CD4-positive, alpha-beta T cell treated with Interleukin-6 for 4 hours (primary cell): ENCODE data around the gene RAB4B.
"Not testable (repeated sequence)": the region's sequence is repeated elsewhere in the genome, so short reads cannot be mapped to it uniquely, and the experiment has no call there.

Source experiments
- DNase-seq: peaks from one replicate; pipeline ENCODE4 v3.0.0-alpha.2; 2020; ENCODE audit warnings: mixed read lengths

RAB4B gene

DNA sequence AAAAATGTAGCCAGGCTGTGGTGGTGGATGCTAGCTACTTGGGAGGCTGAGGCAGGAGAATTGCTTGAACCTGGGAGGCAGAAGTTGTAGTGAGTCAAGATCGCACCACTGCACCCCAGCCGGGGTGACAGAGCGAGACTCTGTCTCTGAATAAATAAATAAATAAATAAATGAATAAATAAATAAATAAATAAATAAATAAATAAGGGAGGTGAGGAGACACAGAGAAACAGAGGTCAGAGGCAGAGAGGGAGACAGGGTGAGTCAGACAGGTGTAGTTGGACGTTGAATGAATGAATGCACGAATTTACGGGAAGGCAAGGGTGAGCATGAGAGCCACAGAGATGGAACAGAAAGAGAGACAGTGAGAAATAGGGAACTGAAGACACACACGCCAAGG, 3.1 kb downstream of the RAB4B start:
- no peak for DNase-seq

DNA sequence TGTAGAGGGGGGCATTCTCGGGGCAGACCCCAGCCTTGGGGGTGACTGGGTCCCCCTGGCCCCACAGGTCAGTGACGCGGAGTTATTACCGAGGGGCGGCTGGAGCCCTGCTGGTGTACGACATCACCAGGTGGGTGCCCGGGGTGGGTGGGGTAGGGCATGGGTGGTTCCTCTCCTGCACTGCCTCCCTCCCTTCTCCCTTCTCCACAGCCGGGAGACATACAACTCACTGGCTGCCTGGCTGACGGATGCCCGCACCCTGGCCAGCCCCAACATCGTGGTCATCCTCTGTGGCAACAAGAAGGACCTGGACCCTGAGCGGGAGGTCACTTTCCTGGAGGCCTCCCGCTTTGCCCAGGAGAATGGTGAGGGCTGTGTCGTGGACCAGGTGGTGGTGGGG, 5.7 kb downstream of the RAB4B start:
- DNase-seq = no peak

DNA sequence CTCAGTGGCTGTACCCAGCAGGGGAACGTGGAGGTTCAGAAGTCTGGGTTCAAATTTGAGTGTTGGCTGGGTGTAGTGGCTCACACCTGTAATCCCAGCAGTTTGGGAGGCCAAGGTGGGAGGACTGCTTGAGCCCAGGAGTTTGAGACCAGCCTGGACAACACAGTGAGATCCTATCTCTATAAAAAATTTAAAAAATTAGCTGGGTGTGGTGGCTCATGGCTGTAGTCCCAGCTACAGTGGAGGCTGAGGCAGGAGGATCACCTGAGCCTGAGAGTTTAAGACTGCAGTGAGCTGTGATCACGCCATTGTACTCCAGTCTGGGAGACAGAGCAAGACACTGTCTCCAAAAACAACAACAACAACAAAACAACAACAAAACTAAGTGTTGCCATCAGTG, 6.1 kb downstream of the RAB4B start:
- DNase-seq = not testable (repeated sequence)

DNA sequence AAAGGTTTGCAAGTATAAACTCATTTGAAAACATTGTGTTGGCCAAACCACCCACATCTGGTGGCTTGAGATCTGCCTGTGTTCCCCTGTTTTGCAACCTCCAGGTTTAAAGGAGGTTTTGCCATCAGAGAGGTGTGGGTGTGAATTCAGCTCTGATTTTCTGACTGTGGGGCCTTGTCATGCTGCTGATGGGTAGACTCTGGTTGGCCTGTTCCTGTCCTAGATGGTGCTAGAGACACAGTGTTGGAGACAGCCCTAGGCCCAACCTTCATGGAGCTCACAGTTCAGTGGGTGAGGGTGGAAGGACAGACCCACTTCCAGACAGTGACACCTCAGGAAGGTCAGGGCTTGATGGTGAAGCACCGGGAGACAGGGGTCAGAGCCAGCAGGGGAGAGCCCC, 7.5 kb downstream of the RAB4B start:
- DNase-seq = no peak

DNA sequence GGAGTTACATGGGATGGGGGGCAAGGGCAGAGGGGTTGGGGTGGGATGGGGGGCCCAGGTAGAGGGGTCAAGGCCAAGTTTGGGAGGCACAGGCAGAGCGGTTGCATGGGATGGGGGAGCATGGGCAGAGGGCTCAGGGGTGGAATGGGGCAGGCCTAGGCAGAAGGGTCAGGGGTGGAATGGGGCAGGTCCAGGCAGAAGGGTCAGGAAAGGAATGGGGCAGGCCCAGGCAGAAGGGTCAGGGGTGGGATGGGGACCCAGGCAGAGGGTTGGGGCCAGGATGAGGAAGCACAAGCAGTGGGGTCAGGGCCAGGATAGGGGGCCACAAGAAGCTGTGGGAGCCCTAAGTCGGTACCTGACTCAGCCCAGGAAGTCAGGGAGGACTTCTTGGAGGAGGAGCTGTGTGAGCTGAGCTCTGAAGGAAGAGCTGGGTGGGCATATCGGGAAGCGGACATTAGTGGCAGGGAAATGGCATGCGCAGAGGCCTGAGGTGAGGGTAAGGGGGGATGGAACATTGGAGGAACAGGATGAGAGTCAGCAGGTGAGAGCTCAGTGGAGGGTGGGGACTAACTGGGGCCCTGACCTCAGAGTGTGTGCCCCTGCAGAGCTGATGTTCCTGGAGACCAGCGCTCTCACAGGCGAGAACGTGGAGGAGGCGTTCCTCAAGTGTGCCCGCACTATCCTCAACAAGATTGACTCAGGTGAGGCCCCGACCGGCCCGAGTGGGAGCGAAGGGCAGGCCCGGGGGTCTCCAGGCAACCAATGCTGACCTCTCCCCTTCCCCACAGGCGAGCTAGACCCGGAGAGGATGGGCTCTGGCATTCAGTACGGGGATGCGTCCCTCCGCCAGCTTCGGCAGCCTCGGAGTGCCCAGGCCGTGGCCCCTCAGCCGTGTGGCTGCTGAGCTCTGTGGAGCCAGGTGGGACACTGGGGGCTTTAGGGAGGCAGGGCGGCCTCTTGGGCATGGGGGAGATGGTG, 8.3 kb downstream of the RAB4B start:
- no peak for DNase-seq

DNA sequence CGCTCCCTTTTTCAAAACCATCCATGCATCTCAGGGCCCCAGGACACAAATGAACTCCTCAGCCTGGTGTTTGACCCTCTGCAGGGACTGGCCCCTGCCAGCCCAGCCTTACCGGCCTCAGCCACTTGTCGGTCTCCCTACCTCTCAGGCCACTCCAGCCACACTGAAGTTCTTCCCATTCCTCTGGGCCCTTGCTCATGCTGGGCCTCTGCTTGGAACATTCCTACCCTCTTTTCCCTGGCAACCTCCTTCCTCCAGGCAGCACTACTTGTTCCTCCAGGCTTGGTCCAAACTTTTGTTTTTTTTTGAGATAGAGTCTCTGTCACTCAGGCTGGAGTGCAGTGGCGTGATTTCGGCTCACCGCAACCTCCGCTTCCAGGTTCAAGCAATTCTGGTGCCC, 13.3 kb downstream of the RAB4B start:
- no peak for DNase-seq

DNA sequence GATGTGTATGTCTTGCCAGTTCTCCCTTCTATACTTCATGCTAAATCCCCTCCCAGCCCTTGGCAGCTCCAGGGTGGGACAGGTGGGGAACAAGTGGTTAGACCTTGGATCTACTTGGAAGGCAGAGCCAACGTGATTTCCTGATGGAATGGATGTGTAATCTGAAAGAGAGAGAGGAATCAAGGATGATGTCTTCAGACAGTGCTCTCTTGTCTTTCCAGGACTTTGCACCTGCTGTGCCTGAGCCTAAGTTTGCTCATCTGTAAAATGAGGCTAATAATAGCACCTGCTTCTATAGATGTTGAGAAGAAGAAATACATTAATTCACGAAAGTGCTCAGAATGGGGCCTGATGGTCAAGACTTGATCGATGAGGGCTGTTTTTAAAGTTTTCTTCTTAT, 13.9 kb downstream of the RAB4B start:
- no peak for DNase-seq

DNA sequence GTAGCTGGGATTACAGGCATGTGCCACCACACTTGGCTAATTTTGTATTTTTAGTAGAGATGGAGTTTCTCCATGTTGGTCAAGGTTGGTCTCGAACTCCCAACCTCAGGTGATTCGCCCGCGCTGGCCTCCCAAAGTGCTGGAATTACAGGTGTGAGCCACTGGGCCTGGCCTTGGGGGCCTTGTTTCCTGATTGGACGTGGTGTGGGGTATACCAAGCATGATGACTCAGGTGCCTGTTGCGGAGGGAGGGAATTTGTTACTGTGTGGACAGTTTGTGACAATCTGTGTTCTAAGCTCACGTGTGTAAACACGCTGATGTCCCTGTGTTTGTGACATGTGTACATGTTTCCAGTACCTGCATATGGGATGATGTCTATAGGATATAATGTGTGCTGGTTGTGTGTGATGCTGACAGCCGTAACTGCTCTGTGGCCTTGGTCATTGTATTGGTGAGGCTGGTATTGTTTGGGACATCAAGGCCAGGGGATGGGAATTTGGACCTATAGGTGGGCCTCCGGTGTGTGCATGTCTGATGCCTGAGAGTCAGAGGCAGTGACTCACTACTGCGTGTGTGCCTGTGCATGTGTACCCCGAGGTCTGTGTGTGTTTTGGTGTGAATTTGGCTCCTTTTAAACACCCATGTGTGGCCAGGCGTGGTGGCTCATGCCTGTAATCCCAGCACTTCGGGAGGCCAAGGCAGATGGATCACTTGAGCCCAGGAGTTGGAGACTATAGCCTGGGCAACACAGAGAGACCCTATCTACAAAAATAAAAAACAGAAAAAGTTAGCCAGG, 19.3 kb downstream of the RAB4B start:
- DNase-seq = no peak

DNA sequence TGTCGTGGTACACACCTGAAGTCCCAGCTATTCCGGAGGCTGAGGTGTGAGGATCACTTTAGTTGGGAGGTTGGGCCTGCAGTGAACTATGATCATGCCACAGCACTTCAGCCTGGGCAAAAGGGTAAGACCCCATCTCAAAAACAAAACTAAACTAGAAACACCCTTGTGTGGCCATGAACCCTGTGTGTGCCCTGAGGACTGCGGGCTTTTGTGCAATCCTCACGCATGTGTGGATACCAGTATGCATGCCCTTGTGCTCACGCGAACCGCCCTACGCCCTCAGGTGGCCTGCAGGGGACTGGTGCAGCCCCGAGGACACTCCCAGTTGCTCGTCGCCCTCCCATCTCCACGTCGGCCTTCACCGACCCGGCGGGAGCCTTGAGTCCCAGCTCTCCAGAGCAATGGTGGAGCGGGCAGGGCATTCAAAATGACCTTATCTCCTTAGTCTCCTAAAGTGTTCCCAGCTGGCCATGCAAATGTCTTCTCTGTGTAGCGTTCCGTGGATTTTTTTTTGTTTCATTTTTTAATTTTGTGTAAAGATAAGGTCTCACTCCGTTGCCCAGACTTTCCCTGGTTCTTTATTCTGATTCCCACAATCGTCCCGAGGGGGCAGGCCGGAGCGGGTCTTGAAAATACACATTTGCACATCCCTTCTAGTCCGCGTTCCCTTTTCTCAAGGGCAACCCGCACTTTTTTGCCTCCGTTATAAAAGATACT, 20.1 kb downstream of the RAB4B start:
- peak; percentile 77 for DNase-seq

DNA sequence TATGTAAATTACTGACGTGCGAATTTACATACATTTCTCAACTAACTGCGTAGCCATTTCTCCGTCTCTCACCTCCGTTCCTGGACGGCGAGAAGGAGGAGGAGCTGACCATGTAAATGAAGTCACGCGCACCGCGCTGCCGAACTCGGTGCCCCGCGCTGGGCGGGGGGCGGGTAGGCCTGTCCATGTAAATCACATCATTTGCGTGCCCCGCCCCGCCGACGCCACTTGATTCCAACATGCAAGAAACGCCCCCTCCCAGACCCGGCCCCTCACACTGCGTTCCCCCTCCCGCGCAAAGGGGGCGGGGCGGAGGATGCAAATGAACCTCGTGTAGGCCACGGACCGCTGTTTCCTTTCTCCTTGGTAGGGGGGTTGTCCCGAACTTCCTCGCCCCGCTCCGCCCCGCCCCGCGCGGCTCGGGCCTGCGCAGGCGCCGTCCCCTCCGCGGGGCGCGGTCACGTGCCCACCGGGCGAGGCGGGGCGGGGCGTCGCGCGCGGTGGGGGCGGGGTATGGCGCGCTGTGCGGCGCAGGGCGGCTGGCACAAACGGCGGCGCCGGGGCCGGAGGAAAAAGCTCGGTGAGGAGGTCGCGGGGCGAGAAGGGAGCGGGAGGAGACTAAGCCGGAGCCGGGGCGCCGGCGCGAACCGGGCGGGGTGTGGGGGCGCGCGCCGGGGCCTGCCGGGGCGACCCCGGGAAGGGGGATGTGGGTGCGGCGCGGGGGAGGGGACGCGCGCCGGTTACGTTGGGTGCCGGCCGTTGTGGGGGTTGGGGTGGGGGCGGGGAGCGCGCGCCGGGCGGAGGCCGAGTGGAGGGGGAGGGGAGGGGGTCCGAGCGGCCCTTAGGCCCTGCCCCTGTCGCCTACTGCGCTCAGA, 20.9 kb downstream of the RAB4B start, which contains the start of gene EGLN2:
TSS of gene EGLN2 (plus strand) at position 509 of the 875 bp plus-strand sequence. CDS start 1,382 bp downstream, outside the sequence.
- DNase-seq = peak; percentile 100

DNA sequence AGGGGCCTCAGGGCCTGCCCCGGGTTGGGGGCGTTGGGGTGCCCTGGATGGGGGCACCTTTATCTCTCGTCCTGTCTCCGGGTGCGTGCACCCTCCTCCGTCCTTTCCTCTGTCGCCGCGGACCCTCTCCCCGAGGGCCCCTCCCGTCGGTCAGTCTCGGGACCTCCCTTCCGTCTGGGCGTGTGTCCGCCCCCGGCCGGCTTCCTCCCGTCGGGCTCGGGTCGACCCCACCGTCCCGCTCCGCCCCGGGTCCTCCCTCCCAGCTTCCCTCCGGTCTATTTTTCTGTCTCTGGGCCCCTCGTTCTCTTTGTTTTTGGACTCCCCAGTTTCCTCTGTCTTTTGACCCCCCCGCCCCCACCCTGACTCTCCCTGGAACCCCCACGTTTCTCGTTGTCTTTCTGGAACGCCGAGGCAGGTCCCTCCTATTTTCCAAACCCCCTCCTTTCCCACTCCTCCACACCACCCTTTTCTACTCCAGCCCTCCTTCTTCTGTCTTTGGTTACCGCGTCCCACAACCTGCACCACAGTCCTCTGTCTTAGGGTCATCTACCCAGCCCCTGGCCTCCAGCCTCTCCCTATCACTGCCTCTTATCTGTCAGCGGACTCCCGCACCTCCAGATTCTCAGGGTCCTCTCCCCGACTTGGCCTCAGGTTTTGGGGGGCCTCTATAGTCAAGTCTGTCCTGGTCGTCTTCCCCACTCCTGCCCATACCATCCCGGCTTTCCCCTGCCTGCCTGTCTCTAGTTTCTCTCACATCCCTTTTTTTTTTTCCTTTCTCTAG, 21.7 kb downstream of the RAB4B start:
- DNase-seq = no peak

DNA sequence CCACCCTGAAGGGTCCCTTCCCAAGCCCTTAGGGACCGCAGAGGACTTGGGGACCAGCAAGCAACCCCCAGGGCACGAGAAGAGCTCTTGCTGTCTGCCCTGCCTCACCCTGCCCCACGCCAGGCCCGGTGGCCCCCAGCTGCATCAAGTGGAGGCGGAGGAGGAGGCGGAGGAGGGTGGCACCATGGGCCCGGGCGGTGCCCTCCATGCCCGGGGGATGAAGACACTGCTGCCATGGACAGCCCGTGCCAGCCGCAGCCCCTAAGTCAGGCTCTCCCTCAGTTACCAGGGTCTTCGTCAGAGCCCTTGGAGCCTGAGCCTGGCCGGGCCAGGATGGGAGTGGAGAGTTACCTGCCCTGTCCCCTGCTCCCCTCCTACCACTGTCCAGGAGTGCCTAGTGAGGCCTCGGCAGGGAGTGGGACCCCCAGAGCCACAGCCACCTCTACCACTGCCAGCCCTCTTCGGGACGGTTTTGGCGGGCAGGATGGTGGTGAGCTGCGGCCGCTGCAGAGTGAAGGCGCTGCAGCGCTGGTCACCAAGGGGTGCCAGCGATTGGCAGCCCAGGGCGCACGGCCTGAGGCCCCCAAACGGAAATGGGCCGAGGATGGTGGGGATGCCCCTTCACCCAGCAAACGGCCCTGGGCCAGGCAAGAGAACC, 22.4 kb downstream of the RAB4B start:
- DNase-seq = peak; percentile 19

DNA sequence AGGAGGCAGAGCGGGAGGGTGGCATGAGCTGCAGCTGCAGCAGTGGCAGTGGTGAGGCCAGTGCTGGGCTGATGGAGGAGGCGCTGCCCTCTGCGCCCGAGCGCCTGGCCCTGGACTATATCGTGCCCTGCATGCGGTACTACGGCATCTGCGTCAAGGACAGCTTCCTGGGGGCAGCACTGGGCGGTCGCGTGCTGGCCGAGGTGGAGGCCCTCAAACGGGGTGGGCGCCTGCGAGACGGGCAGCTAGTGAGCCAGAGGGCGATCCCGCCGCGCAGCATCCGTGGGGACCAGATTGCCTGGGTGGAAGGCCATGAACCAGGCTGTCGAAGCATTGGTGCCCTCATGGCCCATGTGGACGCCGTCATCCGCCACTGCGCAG, 22.9 kb downstream of the RAB4B start:
- DNase-seq = no peak

DNA sequence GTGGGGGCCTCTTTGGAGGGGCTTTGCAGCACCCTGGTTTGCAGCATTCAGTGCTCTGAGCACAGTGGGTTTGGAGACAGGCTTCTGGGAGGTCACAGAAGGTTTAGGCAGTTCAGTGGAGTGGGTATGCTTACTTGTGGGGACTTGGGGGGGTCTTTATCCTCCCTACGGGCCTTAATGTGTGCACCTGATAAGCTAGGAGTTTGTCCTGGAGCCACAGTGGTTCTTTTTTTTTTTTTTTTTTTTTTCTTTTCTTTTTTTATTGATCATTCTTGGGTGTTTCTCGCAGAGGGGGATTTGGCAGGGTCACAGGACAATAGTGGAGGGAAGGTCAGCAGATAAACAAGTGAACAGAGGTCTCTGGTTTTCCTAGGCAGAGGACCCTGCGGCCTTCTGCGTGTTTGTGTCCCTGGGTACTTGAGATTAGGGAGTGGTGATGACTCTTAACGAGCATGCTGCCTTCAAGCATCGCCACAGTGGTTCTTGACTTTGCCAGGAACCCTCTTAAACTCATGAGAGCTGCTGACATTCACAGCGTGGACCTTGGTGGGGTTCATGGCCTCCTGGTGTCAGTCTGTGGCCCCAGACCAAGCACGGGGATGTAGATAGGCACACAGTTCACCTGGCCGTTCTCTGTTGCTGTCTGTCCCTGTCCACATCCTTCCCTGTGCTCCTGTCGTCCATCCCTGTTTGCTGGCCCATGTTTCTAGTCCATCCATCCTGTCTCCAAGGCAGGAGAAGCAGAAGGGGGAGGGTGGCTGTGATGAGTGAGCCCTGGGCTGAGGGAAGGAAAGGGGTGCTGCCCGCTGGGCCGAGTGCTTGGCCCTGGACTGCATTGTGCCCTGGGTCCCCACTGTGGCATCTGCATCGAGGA, 23.6 kb downstream of the RAB4B start:
- DNase-seq = no peak

DNA sequence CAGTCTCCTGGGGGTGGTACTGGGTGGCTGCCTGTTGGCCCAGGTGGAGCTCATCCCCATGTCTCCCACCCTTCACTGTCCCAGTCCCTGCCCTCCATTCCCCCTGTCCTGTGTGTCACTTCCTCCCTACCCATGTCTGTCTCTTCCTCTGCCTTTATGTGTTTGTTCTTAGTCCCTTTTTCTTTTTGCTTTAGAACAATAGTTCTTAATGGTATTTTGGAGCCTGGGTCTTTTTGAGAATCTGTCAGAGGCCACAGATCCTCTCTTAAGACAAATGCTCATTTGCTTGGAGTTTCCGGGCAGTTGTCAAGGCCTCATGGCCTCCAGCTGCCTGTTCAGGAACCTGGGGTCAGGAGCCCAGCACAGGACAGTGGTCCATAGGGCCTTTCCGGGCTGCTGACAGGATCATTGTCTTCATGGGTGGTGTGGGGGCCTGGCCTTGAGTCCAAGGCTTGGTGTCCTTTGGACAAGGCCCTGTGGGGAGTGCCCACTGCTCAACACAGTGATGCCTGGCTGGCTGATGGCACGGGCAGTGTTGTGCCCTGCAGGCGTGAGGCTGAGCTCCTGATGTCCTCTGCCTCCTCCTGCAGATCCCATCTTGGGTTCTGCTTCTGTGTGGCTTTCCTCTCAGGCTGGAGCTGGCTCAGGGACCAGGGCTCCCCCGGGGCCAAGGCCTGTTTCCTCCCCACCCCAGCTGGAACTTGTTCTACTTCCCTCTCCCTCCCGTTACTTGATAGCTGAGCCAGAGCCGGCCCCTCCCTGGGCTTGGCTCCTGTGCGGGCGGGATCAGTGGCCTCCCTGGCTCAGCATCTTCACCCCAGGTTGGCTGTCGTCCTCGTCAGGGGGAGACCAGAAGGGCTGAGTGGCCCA, 24.5 kb downstream of the RAB4B start:
- DNase-seq = no peak

DNA sequence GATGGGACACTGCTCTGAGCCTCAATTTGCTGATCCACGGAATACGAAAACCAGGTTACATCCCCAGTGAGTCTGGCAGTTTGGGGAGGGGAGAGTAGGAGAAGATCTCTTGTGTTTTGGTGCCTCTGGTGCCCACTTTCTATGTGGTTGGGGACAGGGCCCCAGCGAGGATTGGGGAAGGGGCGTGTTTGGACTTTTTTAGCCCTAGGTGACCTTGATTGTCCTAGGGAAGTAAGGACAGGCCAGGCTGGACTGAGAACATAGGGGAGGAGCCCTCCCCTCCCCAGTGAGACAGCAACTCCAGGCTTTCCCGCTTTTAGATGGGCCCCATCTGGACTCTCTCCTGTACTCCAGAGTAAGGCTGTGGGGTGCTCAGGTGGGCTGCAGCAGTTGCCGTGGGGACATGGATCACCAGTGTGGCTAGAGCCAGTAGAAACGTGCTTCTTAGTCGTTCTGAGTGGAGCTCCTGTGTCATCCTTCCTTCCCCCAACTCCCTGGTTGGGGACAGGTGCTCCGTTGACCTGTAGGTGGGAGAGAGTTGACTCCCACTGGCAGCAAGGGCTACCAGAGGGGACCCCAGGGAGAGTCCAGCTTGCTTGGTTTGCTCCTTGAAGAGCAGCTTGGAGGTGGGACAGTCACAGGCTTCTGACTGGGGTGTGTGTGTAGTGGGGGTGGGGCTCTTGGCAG, 25.3 kb downstream of the RAB4B start:
- no peak for DNase-seq

DNA sequence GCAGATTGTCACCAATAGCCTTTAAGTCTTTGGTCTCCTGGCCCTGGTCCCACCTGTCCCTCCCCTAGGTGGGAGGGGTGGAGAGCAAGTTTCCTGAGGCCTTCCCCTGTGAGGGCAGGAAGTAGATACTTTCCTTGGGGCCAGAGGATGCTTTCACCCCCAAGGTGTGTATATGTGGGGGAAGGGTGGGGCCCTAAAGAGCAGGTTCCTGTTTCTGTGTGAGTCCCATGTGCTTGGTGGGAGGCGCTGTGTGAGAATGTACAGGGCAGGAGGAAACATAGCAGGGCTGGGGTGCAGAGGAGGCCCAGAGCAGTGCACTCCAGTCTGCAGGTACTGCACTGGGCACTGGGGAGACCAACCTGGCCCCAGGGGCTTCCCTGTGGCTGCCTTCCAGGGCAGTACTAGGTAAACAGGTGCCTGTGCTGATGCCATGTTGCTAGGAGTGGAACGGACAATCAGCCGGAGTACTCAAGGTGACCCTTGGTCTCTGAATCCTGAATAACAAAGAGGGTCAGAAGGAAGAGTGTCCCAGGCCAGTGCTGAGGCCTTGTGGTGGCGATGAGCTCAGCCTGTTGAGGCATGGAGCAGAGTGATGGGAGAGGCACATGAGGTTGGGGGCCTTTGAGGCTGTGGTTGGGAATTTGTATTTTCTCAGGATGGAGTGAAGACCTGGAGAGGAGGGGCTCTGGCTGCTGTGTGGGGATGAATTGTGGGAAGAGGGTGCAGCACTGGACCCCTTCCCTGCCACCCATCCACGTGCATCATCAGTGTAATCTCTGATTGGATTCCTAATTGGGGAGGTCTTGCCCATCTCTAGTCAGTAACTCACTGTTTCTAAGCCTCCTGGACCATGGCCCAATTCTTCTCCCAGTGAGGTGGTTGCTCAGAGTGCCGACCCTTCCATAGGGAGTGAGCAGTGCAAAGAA, 26.1 kb downstream of the RAB4B start:
- DNase-seq = peak; percentile 81
